Testis (tissue), 2 donors: ENCODE results near the gene RNF121.

ENCODE experiments used
- POLR2A ChIP-seq: fragments of 450-650 bp; IDR thresholded peaks from one replicate; pipeline ENCODE4 v1.6.1; 2017; ENCODE audit warnings: antibody characterized with exemption, mild to moderate bottlenecking, moderate library complexity
- TF ChIP-seq, protein P1 (sequence below), 3 experiments: fragments of 450-650 bp in 2 of 3; fragments of 200-600 bp in 1 of 3; sonication (generic) in 1 of 3; IDR thresholded peaks; one replicate each; pipeline ENCODE4 v1.5.1; 2016 to 2019; ENCODE audit warnings: antibody characterized with exemption in 3 of 3, mild to moderate bottlenecking in 2 of 3, moderate library complexity in 1 of 3

DNA sequence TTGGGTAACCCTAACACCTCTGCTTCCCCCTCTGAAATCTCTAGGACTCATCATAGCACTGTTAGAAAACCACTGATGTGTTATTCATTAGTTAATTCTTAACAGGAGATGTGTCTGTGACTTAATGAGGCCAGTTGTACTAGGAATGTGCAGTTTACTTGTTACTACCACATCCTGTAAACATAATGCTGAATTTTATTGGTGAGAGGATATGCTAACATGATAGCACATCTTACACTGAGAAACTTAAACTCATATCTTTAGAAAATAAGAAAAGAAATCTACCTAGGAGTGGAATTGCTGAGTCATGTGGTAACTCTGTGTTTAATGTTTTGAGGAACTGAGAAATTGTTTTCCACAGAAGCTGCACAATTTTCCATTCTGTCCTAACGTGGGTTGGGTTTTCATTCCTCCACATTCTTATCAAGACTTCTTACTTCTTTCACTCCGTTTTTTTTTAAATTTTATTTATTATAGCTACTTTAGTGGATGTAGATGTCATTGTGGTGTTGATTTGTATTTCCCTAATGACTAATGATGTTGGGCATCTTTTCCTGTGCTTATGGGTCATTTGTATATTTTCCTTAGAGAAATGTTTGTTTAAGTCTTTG lies 33.7 kb downstream of the RNF121 start:
- no peak for TF ChIP-seq POLR2A
- TF ChIP-seq, protein P1, sequence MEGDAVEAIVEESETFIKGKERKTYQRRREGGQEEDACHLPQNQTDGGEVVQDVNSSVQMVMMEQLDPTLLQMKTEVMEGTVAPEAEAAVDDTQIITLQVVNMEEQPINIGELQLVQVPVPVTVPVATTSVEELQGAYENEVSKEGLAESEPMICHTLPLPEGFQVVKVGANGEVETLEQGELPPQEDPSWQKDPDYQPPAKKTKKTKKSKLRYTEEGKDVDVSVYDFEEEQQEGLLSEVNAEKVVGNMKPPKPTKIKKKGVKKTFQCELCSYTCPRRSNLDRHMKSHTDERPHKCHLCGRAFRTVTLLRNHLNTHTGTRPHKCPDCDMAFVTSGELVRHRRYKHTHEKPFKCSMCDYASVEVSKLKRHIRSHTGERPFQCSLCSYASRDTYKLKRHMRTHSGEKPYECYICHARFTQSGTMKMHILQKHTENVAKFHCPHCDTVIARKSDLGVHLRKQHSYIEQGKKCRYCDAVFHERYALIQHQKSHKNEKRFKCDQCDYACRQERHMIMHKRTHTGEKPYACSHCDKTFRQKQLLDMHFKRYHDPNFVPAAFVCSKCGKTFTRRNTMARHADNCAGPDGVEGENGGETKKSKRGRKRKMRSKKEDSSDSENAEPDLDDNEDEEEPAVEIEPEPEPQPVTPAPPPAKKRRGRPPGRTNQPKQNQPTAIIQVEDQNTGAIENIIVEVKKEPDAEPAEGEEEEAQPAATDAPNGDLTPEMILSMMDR (IDR thresholded peaks at IDR 0.05), result no peak
